HAP-1 (cell line): ENCODE measurements around the gene MRPL4.

ENCODE experiments used
- DNase-seq, 2 experiments: peaks; one replicate each; pipeline ENCODE4 v3.0.0-alpha.2; 2016 to 2020; ENCODE audit warnings: low spot score in 2 of 2
- H3K27me3 ChIP-seq: fragments of 250-450 bp; sonication (Bioruptor Pico); 2 replicates; pipeline ENCODE4 v1.5.1; 2020; ENCODE audit warnings: low read depth, mild to moderate bottlenecking, moderate library complexity
- H3K36me3 ChIP-seq: fragments of 250-450 bp; sonication (Bioruptor Pico); replicated peaks from 2 replicates; pipeline ENCODE4 v1.5.1; 2020; ENCODE audit warnings: mild to moderate bottlenecking
- H3K4me1 ChIP-seq: fragments of 250-450 bp; sonication (Bioruptor Pico); 2 replicates; pipeline ENCODE4 v1.5.1; 2020; ENCODE audit warnings: mild to moderate bottlenecking
- H3K4me3 ChIP-seq: fragments of 250-450 bp; sonication (Bioruptor Pico); 2 replicates; pipeline ENCODE4 v1.5.1; 2020; ENCODE audit warnings: mild to moderate bottlenecking, moderate library complexity
- H3K9me3 ChIP-seq: fragments of 250-450 bp; sonication (Bioruptor Pico); 2 replicates; pipeline ENCODE4 v1.5.1; 2020; ENCODE audit warnings: mild to moderate bottlenecking, moderate library complexity
- in situ Hi-C: fragments of 300-500 bp; cut with MboI; formaldehyde crosslinking; loops from 3 replicates; pipeline ENCODE4 v1.14.3; 2020; ENCODE audit warnings: low sequenced_read_pairs, inconsistent platforms, mixed read lengths

MRPL4 gene

GRCh38 chr19:10259162-10259905, 7.3 kb downstream of the MRPL4 start:
- no peaks in the 10 kb centered on the region for H3K4me1 ChIP-seq
- peaks cover 52% of the 10 kb centered on the region for H3K36me3 ChIP-seq
- no peaks in the 10 kb centered on the region for H3K27me3 ChIP-seq
- no peak overlapping the region for H3K4me3 ChIP-seq
- DNase-seq = peak; percentile 82 to 96
- in situ Hi-C loops = no loop called here
- H3K9me3 ChIP-seq = no peaks in the 10 kb centered on the region

DNA sequence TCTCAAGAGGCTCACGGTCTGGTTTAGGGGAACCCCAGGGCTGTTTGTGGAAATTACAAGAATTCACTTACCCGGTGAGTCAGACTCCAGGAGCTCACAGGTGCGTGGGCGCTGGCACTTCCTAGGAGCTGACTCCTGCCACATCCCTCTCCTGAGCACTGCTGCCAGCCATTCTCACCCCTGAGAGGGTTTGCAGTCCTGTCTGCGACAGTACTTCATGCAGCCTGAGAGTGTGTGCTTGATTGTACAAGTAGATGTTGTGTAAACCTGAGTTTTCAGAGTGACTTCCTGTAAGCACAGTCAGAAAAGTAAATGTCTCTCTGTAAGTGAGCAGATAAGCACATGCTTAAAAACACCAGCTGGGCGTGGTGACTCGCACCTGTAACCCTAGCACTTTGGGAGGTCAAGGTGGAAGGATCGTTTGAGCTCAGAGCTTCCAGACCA, 8.1 kb downstream of the MRPL4 start:
- no peaks in the 10 kb centered on the region for H3K9me3 ChIP-seq
- in situ Hi-C loops = no loop called here
- H3K4me3 ChIP-seq = no peak overlapping the region
- H3K4me1 ChIP-seq = no peaks in the 10 kb centered on the region
- H3K36me3 ChIP-seq = peaks cover 43% of the 10 kb centered on the region
- no peak for DNase-seq
- H3K27me3 ChIP-seq = no peaks in the 10 kb centered on the region

- H3K4me3 ChIP-seq = no peak overlapping the region
- in situ Hi-C loops = no loop called here
- no peaks in the 10 kb centered on the region for H3K9me3 ChIP-seq
- DNase-seq = no peak
- H3K4me1 ChIP-seq = no peaks in the 10 kb centered on the region
- H3K36me3 ChIP-seq = peaks cover 22% of the 10 kb centered on the region
- no peaks in the 10 kb centered on the region for H3K27me3 ChIP-seq
Measured at GRCh38 chr19:10262771-10263170, 10.8 kb downstream of the MRPL4 start.

DNA sequence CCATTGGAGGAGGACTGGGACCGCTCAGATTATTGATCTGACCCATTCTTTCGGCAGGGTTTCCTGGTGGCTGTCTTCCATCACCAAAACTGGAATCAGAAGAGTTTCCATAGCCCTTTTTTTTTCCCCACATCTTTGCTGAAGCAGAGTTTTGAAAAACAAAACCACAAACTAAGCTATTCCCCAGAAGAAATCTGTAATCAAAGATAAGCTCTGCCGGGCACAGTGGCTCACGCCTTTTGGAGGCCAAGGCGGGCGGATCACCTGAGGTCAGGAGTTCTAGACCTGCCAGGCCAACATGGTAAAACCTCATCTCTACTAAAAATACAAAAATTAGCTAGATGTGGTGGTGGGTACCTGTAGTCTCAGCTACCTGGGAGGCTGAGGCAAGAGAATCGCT, 14.7 kb downstream of the MRPL4 start:
- in situ Hi-C loops = no loop called here
- no peak for DNase-seq
- no peaks in the 10 kb centered on the region for H3K9me3 ChIP-seq

DNA sequence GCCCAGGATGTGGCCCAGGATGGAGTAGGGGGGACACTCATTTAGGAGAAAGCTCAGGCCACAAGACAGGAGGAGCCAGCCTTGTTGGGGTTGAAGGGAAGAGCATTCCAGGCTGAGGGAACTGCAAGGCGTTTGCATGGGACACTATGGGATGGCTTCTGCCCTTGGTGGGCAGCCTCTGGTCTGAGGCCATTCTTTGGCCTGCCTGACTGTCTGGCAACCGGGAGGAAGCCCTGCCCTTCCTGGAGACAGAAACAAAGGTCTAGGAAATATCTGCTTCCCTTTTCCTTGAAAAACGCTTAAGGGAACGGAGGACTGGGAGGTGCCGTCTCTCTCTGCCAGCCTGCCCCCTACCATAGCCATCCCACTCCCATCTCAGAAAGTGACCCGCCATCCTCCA, 16.1 kb downstream of the MRPL4 start:
- DNase-seq = no peak
- in situ Hi-C loops = no loop called here
- Histone ChIP-seq H3K27me3 (peaks cover 4% of the 10 kb centered on the region; the same call in 1 of the 2 replicates), H3K36me3 (no peaks in the 10 kb centered on the region), H3K4me3 (no peak overlapping the region), H3K4me1 (peaks cover 9% of the 10 kb centered on the region), H3K9me3 (no peaks in the 10 kb centered on the region)

More for the DNA sequence above, 14.7 kb downstream of the MRPL4 start:
- Histone ChIP-seq H3K4me1 (peaks cover 9% of the 10 kb centered on the region), H3K36me3 (no peaks in the 10 kb centered on the region), H3K27me3 (peaks cover 4% of the 10 kb centered on the region; the same call in 1 of the 2 replicates), H3K4me3 (no peak overlapping the region)

GRCh38 chr19:10269333-10270179, 17.5 kb downstream of the MRPL4 start:
- Histone ChIP-seq H3K4me3 (peak overlapping the region; percentile 9), H3K9me3 (no peaks in the 10 kb centered on the region), H3K27me3 (peaks cover 4% of the 10 kb centered on the region; the same call in 1 of the 2 replicates), H3K4me1 (peaks cover 9% of the 10 kb centered on the region), H3K36me3 (no peaks in the 10 kb centered on the region)
- in situ Hi-C loops = loop anchor here (5.0 kb wide), 1 partner anchor 118 kb away; no protein-coding TSS in a partner anchor
- peak; percentile 41 to 91 for DNase-seq

DNA sequence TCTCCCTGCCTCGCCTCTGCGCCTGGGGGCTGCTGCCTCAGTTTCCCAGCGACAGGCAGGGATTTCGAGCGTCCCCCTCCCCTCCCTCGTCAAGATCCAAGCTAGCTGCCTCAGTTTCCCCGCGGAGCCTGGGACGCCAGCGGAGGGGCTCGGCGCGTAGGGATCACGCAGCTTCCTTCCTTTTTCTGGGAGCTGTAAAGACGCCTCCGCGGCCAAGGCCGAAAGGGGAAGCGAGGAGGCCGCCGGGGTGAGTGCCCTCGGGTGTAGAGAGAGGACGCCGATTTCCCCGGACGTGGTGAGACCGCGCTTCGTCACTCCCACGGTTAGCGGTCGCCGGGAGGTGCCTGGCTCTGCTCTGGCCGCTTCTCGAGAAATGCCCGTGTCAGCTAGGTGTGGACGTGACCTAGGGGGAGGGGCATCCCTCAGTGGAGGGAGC, 18.2 kb downstream of the MRPL4 start:
- H3K27me3 ChIP-seq = peaks cover 4% of the 10 kb centered on the region; the same call in 1 of the 2 replicates
- peak overlapping the region; percentile 9; the same call in 1 of the 2 replicates for H3K4me3 ChIP-seq
- in situ Hi-C loops = loop anchor here (5.0 kb wide), 1 partner anchor 117 kb away; no protein-coding TSS in a partner anchor
- no peaks in the 10 kb centered on the region for H3K36me3 ChIP-seq
- H3K4me1 ChIP-seq = peaks cover 9% of the 10 kb centered on the region
- H3K9me3 ChIP-seq = no peaks in the 10 kb centered on the region
- no peak for DNase-seq

GRCh38 chr19:10270616-10271394, 18.8 kb downstream of the MRPL4 start, which contains the start of gene ICAM1:
Gene ICAM1, plus strand, starts transcription at chr19:10271120. Its CDS starts 40 bp downstream, at chr19:10271160.
- peak in 1 of 2 experiments; percentile 61 for DNase-seq
- peaks cover 9% of the 10 kb centered on the region for H3K4me1 ChIP-seq
- in situ Hi-C loops = loop anchor here (5.0 kb wide), 1 partner anchor 116 kb away; no protein-coding TSS in a partner anchor
- H3K36me3 ChIP-seq = no peaks in the 10 kb centered on the region
- H3K27me3 ChIP-seq = peaks cover 4% of the 10 kb centered on the region; the same call in 1 of the 2 replicates
- no peaks in the 10 kb centered on the region for H3K9me3 ChIP-seq
- H3K4me3 ChIP-seq = peak within 1 kb of the TSS; percentile 9; the same call in 1 of the 2 replicates

DNA sequence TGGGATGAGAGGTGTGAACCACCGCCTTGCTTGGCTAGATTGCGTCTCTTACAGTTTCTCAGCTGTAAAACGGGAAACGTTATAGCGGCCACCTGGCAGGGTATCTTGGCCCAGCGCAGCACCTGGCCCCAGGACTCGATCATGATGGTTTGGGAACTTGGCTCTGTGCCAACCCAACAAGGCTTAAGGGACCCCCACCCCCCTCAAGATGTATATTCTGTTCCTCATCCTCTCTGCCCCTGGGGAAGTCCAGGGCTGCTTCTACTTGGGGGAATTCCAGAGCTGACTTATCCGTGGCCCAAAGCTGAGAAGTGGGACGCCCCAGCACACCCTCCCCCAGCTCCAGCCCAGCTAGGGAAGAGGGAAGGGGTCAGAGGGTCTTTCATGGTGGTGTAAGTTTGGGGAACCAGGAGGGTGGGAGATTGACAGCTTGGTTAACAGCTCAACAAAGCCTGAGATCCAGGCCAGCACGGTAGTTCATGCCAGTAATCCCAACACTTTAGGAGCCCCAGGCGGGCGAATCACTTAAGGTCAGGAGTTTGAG, 19.6 kb downstream of the MRPL4 start:
- Histone ChIP-seq H3K36me3 (no peaks in the 10 kb centered on the region), H3K9me3 (no peaks in the 10 kb centered on the region), H3K4me3 (no peak overlapping the region), H3K27me3 (peaks cover 4% of the 10 kb centered on the region; the same call in 1 of the 2 replicates), H3K4me1 (peaks cover 9% of the 10 kb centered on the region)
- in situ Hi-C loops = loop anchor here (5.0 kb wide), 1 partner anchor 116 kb away; no protein-coding TSS in a partner anchor
- no peak for DNase-seq

GRCh38 chr19:10274589-10274988, 22.6 kb downstream of the MRPL4 start:
- no peaks in the 10 kb centered on the region for H3K9me3 ChIP-seq
- H3K36me3 ChIP-seq = no peaks in the 10 kb centered on the region
- no peak overlapping the region for H3K4me3 ChIP-seq
- in situ Hi-C loops = loop anchor here (5.0 kb wide), 1 partner anchor 113 kb away; no protein-coding TSS in a partner anchor
- peaks cover 4% of the 10 kb centered on the region; the same call in 1 of the 2 replicates for H3K27me3 ChIP-seq
- peaks cover 8% of the 10 kb centered on the region for H3K4me1 ChIP-seq
- no peak for DNase-seq

GRCh38 chr19:10277795-10278589, 26.0 kb downstream of the MRPL4 start:
- H3K9me3 ChIP-seq = no peaks in the 10 kb centered on the region

GRCh38 chr19:10278935-10279334, 26.9 kb downstream of the MRPL4 start:
- Histone ChIP-seq H3K4me1 (no peaks in the 10 kb centered on the region), H3K36me3 (no peaks in the 10 kb centered on the region), H3K27me3 (no peaks in the 10 kb centered on the region), H3K4me3 (no peak overlapping the region), H3K9me3 (no peaks in the 10 kb centered on the region)
- DNase-seq = no peak
- in situ Hi-C loops = no loop called here

More at GRCh38 chr19:10277795-10278589, 26.0 kb downstream of the MRPL4 start:
- Histone ChIP-seq H3K4me1 (no peaks in the 10 kb centered on the region), H3K27me3 (no peaks in the 10 kb centered on the region), H3K4me3 (no peak overlapping the region), H3K36me3 (no peaks in the 10 kb centered on the region)
- DNase-seq = no peak
- in situ Hi-C loops = no loop called here
